HG03469 (cell line): ENCODE measurements around the gene KRTAP12-4.
"Not testable (repeated sequence)": the region's sequence is repeated elsewhere in the genome, so short reads cannot be mapped to it uniquely, and the experiment has no call there.

Experiments used
- ATAC-seq: cut with Tn5 transposase; IDR thresholded peaks from one replicate; pipeline ENCODE4 v1.9.1; 2021; ENCODE audit warnings: mild to moderate bottlenecking, moderate library complexity, moderate number of reproducible peaks; ENCODE audit not compliant: unreplicated experiment

KRTAP12-4 gene

GRCh38 chr21:44654576-44655175 lies at the start of gene KRTAP12-4:
Gene KRTAP12-4 (minus strand): TSS chr21:44654659. CDS start chr21:44654614, 45 bp downstream.
- ATAC-seq, result no peak

GRCh38 chr21:44703731-44704635 lies 49.5 kb upstream of the KRTAP12-4 start:
- no peak for ATAC-seq

- ATAC-seq, result no peak
Measured at GRCh38 chr21:44702973-44703730, 48.7 kb upstream of the KRTAP12-4 start.

GRCh38 chr21:44702111-44702972 lies 47.9 kb upstream of the KRTAP12-4 start:
- ATAC-seq, result no peak

GRCh38 chr21:44701541-44701940 lies 47.1 kb upstream of the KRTAP12-4 start:
- ATAC-seq, result no peak

- no peak for ATAC-seq
Measured at GRCh38 chr21:44701023-44701400, 46.6 kb upstream of the KRTAP12-4 start.

- no peak for ATAC-seq
Measured at GRCh38 chr21:44700101-44701022, 45.9 kb upstream of the KRTAP12-4 start.

- ATAC-seq, result no peak
Measured at GRCh38 chr21:44699502-44700001, 45.1 kb upstream of the KRTAP12-4 start.

GRCh38 chr21:44697811-44698734 lies 43.6 kb upstream of the KRTAP12-4 start:
- no peak for ATAC-seq

GRCh38 chr21:44697172-44697810 lies 42.8 kb upstream of the KRTAP12-4 start, which contains the start of gene KRTAP10-12:
Gene KRTAP10-12 (plus strand): TSS chr21:44697172. CDS start chr21:44697202, 30 bp downstream.
- not testable (repeated sequence) for ATAC-seq

- ATAC-seq, result no peak
Measured at GRCh38 chr21:44696572-44696971, 42.1 kb upstream of the KRTAP12-4 start.

- no peak for ATAC-seq
Measured at GRCh38 chr21:44695641-44696040, 41.2 kb upstream of the KRTAP12-4 start.

- no peak for ATAC-seq
Measured at GRCh38 chr21:44695184-44695583, 40.7 kb upstream of the KRTAP12-4 start.

GRCh38 chr21:44694776-44695175 lies 40.3 kb upstream of the KRTAP12-4 start:
- ATAC-seq, result no peak

GRCh38 chr21:44692798-44693512 lies 38.5 kb upstream of the KRTAP12-4 start:
- ATAC-seq, result no peak

GRCh38 chr21:44691686-44692085 lies 37.2 kb upstream of the KRTAP12-4 start:
- no peak for ATAC-seq

- ATAC-seq, result not testable (repeated sequence)
Measured at GRCh38 chr21:44689740-44690139, 35.3 kb upstream of the KRTAP12-4 start.
